Measurements from ENCODE around the gene NDNF.

The NDNF gene

DNA sequence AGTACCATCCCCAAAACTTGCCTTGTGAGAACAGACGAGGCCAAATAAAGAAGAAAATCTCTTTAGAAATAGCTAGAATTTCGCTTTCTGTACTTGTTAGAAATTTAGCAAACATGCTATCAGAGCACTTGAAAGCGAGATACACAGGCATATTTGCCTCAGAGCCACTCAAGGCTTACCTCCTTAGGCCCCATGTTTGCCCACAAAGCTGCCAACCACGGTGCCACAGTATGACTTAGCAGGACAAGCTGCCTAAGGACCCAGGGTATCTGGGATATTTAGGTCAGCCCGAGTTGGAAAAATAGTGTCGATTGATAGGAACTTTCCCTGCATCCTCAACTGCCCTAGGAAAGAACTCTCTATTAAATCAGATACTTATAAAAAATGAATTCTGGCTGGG, 24.2 kb downstream of the NDNF start:
- H3K36me3 ChIP-seq (ENCODE audit: insufficient read depth, low read length) = no peaks in the 10 kb centered on the region
- H3K4me1 ChIP-seq (ENCODE audit: control insufficient read depth, insufficient read depth, low read length) = no peaks in the 10 kb centered on the region
- no peak overlapping the region for H3K9ac ChIP-seq (ENCODE audit: low read depth, low read length)
- no peak overlapping the region for H3K4me2 ChIP-seq (ENCODE audit: low read length)
- H3K4me3 ChIP-seq (ENCODE audit: low read length) = no peak overlapping the region
- no peaks in the 10 kb centered on the region for H3K9me3 ChIP-seq (replicated peaks; ENCODE audit: low read length)
- no peaks in the 10 kb centered on the region for H3K27me3 ChIP-seq (ENCODE audit: control insufficient read depth, insufficient read depth, low read length)

DNA sequence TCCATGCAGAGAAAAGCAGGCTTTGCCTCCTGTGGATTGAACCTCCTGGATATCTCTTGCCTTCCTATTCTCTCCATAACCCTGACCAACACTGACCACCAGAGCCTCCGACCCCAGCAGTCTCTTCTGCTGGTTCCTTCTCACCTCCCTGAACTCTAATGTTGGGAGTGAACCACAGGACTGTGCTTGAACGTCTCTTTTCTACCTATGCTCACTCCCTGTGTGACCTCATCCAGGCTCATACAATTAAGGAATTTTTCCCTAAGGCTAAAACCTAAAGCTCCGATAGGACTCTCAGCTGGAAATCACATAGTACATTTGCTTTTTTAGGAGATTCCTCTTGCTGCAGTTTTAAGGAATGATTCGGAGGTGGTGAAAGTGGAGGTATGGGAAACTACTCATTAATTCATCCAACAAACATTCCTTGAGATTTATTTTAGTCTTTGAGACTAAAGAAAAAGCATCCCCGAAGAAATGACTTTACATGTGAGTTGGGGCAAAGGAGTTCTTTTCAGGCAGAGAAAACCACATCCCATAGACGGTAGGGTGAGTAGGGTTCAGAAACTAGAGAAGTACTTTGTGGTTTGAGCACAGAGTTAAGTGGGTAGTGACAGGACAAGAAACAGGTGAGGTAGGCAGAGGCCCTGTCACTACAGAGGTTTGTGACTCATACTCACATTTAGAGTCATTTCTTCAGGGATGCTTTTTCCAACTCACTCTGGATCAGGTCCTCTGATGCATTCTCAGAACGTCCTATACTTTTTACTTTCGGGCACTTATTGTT, 30.8 kb downstream of the NDNF start:
- no peaks in the 10 kb centered on the region for H3K4me1 ChIP-seq (ENCODE audit: control insufficient read depth, insufficient read depth, low read length)
- H3K4me3 ChIP-seq (ENCODE audit: low read length) = no peak overlapping the region
- no peak overlapping the region for H3K9ac ChIP-seq (ENCODE audit: low read depth, low read length)
- no peak overlapping the region for H3K4me2 ChIP-seq (ENCODE audit: low read length)
- no peaks in the 10 kb centered on the region for H3K9me3 ChIP-seq (replicated peaks; ENCODE audit: low read length)
- H3K36me3 ChIP-seq (ENCODE audit: insufficient read depth, low read length) = no peaks in the 10 kb centered on the region
- H3K27me3 ChIP-seq (ENCODE audit: control insufficient read depth, insufficient read depth, low read length) = no peaks in the 10 kb centered on the region

DNA sequence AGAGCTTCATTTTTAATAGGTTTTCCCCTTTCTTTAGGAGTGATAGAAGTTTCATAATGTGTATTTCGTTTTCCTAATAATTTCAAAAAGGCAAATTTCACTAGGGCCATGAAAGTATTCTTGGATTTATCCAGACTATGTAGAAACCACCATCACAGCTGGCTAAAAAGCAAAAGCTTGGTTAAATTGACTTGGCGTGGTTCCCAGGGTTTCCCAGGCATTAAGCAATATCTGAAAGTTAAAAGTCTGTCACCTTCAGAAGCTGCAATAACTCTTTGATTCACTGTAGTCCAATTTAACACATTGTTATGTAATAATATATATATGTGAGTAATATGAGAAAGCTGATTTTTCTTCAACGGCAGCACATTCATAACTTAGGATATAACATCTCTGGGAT, 38.3 kb downstream of the NDNF start:
- Histone ChIP-seq H3K4me3 (ENCODE audit: low read length) (no peak overlapping the region), H3K9me3 (replicated peaks; ENCODE audit: low read length) (no peaks in the 10 kb centered on the region), H3K27me3 (ENCODE audit: control insufficient read depth, insufficient read depth, low read length) (no peaks in the 10 kb centered on the region), H3K4me2 (ENCODE audit: low read length) (no peak overlapping the region), H3K4me1 (ENCODE audit: control insufficient read depth, insufficient read depth, low read length) (no peaks in the 10 kb centered on the region), H3K36me3 (ENCODE audit: insufficient read depth, low read length) (no peaks in the 10 kb centered on the region), H3K9ac (ENCODE audit: low read depth, low read length) (no peak overlapping the region)

DNA sequence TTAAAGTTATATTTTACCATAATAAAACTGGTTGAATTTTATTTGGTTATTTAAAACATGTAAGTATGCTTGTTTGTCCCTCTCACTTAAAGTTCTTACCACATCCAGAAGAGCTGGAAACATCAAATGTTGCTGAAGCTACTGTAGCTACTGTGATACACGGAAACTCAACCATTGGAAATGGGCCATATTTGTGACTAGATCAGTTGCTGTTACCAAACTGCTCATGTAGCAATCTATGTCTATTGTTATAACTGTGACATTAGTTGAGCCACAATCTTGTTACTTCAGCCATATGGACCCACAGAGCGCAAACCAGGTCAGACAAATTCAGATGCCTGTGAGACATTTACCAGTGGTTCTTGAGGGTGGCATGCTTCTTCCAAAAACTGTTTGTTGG, 41.6 kb downstream of the NDNF start:
- Histone ChIP-seq H3K36me3 (ENCODE audit: insufficient read depth, low read length) (no peaks in the 10 kb centered on the region), H3K27me3 (ENCODE audit: control insufficient read depth, insufficient read depth, low read length) (no peaks in the 10 kb centered on the region), H3K4me3 (ENCODE audit: low read length) (no peak overlapping the region), H3K4me1 (ENCODE audit: control insufficient read depth, insufficient read depth, low read length) (no peaks in the 10 kb centered on the region), H3K9me3 (replicated peaks; ENCODE audit: low read length) (no peaks in the 10 kb centered on the region), H3K9ac (ENCODE audit: low read depth, low read length) (no peak overlapping the region), H3K4me2 (ENCODE audit: low read length) (no peak overlapping the region)

DNA sequence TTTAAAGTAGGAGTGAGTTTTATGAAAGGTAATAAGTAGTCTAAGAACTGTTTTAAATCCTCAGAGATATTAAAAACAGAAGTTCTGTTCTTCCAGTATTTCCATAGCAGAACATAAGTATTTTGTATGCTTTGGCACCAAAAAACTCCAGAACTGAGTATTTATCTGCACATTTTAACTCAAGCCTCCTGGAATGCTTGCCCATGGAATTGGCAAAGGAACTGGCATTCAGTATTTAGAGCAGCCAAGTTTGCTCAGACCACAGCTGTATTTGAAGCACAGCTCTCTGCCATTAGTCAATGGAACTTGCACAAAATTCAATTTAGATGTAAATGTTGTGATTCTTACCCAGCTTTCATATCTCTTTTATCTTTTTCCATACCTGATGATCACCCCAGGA, 42.2 kb downstream of the NDNF start:
- Histone ChIP-seq H3K27me3 (ENCODE audit: control insufficient read depth, insufficient read depth, low read length) (no peaks in the 10 kb centered on the region), H3K9ac (ENCODE audit: low read depth, low read length) (no peak overlapping the region), H3K9me3 (replicated peaks; ENCODE audit: low read length) (no peaks in the 10 kb centered on the region), H3K4me3 (ENCODE audit: low read length) (no peak overlapping the region), H3K36me3 (ENCODE audit: insufficient read depth, low read length) (no peaks in the 10 kb centered on the region), H3K4me1 (ENCODE audit: control insufficient read depth, insufficient read depth, low read length) (no peaks in the 10 kb centered on the region), H3K4me2 (ENCODE audit: low read length) (no peak overlapping the region)

DNA sequence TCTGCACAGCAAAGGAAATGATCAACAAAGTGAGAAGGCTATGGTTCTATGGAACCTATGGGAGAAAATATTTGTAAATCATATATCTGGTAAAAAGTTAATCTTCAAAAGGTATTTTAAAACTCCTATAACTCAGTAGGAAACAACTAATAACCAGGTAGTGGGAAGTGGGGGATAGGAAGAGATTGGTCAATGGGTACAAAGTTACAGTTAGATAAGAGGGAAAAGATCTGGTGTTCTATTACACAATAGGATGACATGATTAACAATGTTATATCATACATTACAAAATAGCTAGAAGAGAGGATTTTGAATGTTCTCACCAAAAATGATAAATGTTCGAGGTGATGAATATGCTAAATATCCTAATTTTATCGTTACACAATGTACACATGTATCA, 46.3 kb downstream of the NDNF start:
- H3K4me2 ChIP-seq (ENCODE audit: low read length) = no peak overlapping the region
- no peak overlapping the region for H3K4me3 ChIP-seq (ENCODE audit: low read length)
- H3K9ac ChIP-seq (ENCODE audit: low read depth, low read length) = no peak overlapping the region
- no peaks in the 10 kb centered on the region for H3K4me1 ChIP-seq (ENCODE audit: control insufficient read depth, insufficient read depth, low read length)
- H3K9me3 ChIP-seq (replicated peaks; ENCODE audit: low read length) = no peaks in the 10 kb centered on the region
- no peaks in the 10 kb centered on the region for H3K36me3 ChIP-seq (ENCODE audit: insufficient read depth, low read length)
- no peaks in the 10 kb centered on the region for H3K27me3 ChIP-seq (ENCODE audit: control insufficient read depth, insufficient read depth, low read length)

DNA sequence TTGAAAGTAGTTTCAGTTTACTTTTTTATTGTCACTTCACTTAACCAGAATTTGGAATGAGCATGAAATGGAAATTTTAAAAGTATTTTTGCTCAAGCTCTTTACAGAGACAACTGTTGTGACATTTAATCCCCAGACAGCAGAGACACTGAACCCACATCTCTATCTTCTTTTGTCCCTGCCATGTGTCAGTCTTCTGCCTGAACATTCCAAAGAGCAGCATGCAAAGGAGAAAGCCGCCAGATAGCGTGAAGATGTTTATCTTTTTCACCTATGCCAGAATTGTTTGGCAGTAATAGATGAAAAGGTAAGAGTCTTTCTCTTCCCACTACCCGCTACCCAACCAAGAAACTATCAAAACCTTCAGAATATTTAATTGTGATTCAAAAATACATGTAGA, 46.8 kb downstream of the NDNF start:
- H3K4me2 ChIP-seq (ENCODE audit: low read length) = no peak overlapping the region
- no peaks in the 10 kb centered on the region for H3K9me3 ChIP-seq (replicated peaks; ENCODE audit: low read length)
- no peaks in the 10 kb centered on the region for H3K36me3 ChIP-seq (ENCODE audit: insufficient read depth, low read length)
- H3K27me3 ChIP-seq (ENCODE audit: control insufficient read depth, insufficient read depth, low read length) = no peaks in the 10 kb centered on the region
- no peak overlapping the region for H3K4me3 ChIP-seq (ENCODE audit: low read length)
- no peaks in the 10 kb centered on the region for H3K4me1 ChIP-seq (ENCODE audit: control insufficient read depth, insufficient read depth, low read length)
- no peak overlapping the region for H3K9ac ChIP-seq (ENCODE audit: low read depth, low read length)

DNA sequence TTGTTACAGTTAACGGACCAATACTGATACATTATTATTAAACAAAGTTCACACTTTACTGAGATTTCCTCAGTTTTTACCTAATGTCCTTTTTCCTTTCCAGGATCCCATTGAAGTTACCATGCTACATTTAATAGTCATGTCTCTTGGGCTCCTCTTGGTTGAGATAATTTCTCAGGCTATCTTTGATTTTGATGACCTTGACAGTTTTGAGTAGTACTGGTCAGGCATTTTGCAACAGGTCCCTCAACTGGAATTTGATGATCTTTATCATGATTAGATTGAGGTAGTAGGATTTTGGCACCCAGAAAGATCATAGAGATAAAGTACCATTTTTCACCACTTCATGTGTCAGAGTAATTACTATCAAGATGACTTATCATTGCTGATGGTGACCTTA, 53.8 kb downstream of the NDNF start:
- Histone ChIP-seq H3K9ac (ENCODE audit: low read depth, low read length) (no peak overlapping the region), H3K27me3 (ENCODE audit: control insufficient read depth, insufficient read depth, low read length) (no peaks in the 10 kb centered on the region), H3K4me1 (ENCODE audit: control insufficient read depth, insufficient read depth, low read length) (no peaks in the 10 kb centered on the region), H3K9me3 (replicated peaks; ENCODE audit: low read length) (no peaks in the 10 kb centered on the region), H3K4me3 (ENCODE audit: low read length) (no peak overlapping the region), H3K36me3 (ENCODE audit: insufficient read depth, low read length) (no peaks in the 10 kb centered on the region), H3K4me2 (ENCODE audit: low read length) (no peak overlapping the region)

DNA sequence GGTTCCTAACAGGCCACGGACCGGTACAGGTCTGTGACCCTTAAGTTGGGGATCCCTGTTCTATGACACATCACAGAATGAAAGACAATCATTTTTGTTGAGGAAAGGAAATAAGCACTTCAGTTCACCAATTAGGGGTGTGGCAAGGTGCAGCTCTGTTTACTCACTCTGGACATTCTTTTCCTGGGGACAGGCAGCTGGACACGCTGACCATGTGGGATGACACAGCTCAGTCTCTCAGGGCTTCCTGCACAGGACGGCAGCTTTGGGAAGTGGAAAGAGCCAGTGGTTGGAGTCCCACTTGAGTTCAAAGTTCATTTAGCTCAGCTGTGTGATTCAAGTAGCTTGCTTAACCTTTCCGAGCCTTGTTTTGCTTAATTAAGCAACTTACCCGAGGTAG, 55.7 kb downstream of the NDNF start:
- no peaks in the 10 kb centered on the region for H3K9me3 ChIP-seq (replicated peaks; ENCODE audit: low read length)
- H3K27me3 ChIP-seq (ENCODE audit: control insufficient read depth, insufficient read depth, low read length) = no peaks in the 10 kb centered on the region
- no peaks in the 10 kb centered on the region for H3K4me1 ChIP-seq (ENCODE audit: control insufficient read depth, insufficient read depth, low read length)
- no peaks in the 10 kb centered on the region for H3K36me3 ChIP-seq (ENCODE audit: insufficient read depth, low read length)
- no peak overlapping the region for H3K4me3 ChIP-seq (ENCODE audit: low read length)
- H3K9ac ChIP-seq (ENCODE audit: low read depth, low read length) = no peak overlapping the region
- H3K4me2 ChIP-seq (ENCODE audit: low read length) = no peak overlapping the region

DNA sequence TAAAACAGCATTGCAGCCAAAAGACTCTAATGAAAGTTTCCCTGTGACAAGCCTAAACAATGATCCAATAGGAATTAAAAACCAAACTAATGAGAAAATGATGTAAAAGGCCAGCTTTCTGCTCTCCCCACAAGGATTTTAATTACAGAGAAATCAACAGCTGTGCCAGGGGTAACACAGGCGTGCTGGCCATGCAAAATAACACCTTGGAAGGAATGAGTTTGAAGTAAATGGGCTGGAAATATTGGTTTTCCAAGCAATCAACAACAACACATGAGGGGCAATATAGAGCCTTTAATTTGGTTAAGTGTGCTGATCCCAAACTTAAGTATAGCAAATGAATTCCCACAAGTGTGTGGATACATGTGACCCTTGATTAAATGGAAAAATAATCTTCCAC, 56.9 kb downstream of the NDNF start:
- Histone ChIP-seq H3K4me2 (ENCODE audit: low read length) (no peak overlapping the region), H3K4me1 (ENCODE audit: control insufficient read depth, insufficient read depth, low read length) (no peaks in the 10 kb centered on the region), H3K9me3 (replicated peaks; ENCODE audit: low read length) (no peaks in the 10 kb centered on the region), H3K9ac (ENCODE audit: low read depth, low read length) (no peak overlapping the region), H3K36me3 (ENCODE audit: insufficient read depth, low read length) (no peaks in the 10 kb centered on the region), H3K4me3 (ENCODE audit: low read length) (no peak overlapping the region), H3K27me3 (ENCODE audit: control insufficient read depth, insufficient read depth, low read length) (no peaks in the 10 kb centered on the region)

DNA sequence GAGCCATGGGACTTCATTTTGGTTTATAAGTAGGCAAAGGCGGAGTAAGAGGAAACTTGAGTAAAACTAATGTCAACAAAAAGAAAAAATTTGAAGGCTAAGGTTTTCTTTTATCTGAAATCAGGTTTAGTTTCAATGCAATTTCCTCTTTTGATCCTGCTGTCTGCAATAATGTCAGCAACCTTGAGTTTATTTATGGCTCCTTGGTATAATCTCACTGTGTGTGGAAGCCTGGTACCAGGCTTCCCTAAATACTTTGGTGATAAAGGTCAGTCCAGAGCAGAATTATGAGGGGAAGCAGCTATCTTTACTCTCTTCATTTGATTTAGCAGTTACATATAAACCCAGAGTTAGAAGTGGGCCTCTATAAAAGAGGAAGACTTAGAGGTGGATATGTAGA, 57.8 kb downstream of the NDNF start:
- no peaks in the 10 kb centered on the region for H3K36me3 ChIP-seq (ENCODE audit: insufficient read depth, low read length)
- H3K9me3 ChIP-seq (replicated peaks; ENCODE audit: low read length) = no peaks in the 10 kb centered on the region
- no peak overlapping the region for H3K4me2 ChIP-seq (ENCODE audit: low read length)
- H3K27me3 ChIP-seq (ENCODE audit: control insufficient read depth, insufficient read depth, low read length) = no peaks in the 10 kb centered on the region
- H3K9ac ChIP-seq (ENCODE audit: low read depth, low read length) = no peak overlapping the region
- H3K4me1 ChIP-seq (ENCODE audit: control insufficient read depth, insufficient read depth, low read length) = no peaks in the 10 kb centered on the region
- H3K4me3 ChIP-seq (ENCODE audit: low read length) = no peak overlapping the region

DNA sequence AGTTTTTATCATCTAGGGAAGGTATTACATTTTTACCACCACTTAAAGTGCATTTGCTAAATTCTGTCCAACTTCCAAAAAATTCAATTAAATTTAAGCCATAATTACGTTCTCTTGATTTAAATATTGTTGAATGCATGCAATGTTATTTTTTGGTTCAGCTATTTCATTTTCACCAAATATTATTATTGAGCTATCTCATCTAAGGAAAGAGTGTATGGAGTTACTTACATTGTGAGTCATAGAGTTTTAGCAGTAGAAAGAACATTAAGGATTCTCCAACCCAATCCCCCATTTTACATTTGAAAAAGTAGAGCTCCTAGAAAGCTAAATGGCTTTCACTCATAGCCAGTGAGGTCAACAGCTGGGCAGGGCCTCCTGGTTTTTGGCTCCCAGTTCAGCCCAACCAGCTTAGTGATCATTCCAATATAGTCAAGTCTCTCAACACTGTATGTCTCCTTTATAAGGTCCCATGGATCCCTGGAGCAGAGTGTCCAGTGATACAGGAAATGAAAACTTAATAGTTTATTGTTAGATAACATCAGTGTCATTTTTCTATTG, 60.5 kb downstream of the NDNF start:
- Histone ChIP-seq H3K4me1 (ENCODE audit: control insufficient read depth, insufficient read depth, low read length) (no peaks in the 10 kb centered on the region), H3K9ac (ENCODE audit: low read depth, low read length) (no peak overlapping the region), H3K4me2 (ENCODE audit: low read length) (no peak overlapping the region), H3K27me3 (ENCODE audit: control insufficient read depth, insufficient read depth, low read length) (no peaks in the 10 kb centered on the region), H3K4me3 (ENCODE audit: low read length) (no peak overlapping the region), H3K36me3 (ENCODE audit: insufficient read depth, low read length) (no peaks in the 10 kb centered on the region), H3K9me3 (replicated peaks; ENCODE audit: low read length) (no peaks in the 10 kb centered on the region)
